ENCODE data around the gene SERF1A.
"Not testable (repeated sequence)": the region's sequence is repeated elsewhere in the genome, so short reads cannot be mapped to it uniquely, and the experiment has no call there.

SERF1A gene

GRCh38 chr5:70900533-70901271 lies at the start of gene SERF1A:
SERF1A (plus strand) TSS chr5:70900669; CDS start chr5:70900870, 201 bp downstream.
- DNase-seq, result not testable (repeated sequence)

- not testable (repeated sequence) for DNase-seq
Measured at GRCh38 chr5:70866778-70867177, 33.7 kb upstream of the SERF1A start.

GRCh38 chr5:70870626-70871025 lies 29.8 kb upstream of the SERF1A start:
- DNase-seq, result not testable (repeated sequence)

- DNase-seq, result not testable (repeated sequence)
Measured at GRCh38 chr5:70896076-70896475, 4.4 kb upstream of the SERF1A start.

- not testable (repeated sequence) for DNase-seq
Measured at GRCh38 chr5:70901272-70901571, 753 bp downstream of the SERF1A start.

- not testable (repeated sequence) for DNase-seq
Measured at GRCh38 chr5:70906624-70907023, 6.2 kb downstream of the SERF1A start.

GRCh38 chr5:70916829-70917228 lies 16.4 kb downstream of the SERF1A start:
- DNase-seq, result not testable (repeated sequence)

GRCh38 chr5:70925211-70925562 lies 24.7 kb downstream of the SERF1A start:
- not testable (repeated sequence) for DNase-seq

GRCh38 chr5:70931709-70932368 lies 31.4 kb downstream of the SERF1A start:
- DNase-seq, result not testable (repeated sequence)

- DNase-seq, result not testable (repeated sequence)
Measured at GRCh38 chr5:70932560-70932959, 32.1 kb downstream of the SERF1A start.

GRCh38 chr5:70953068-70953467 lies 52.6 kb downstream of the SERF1A start:
- not testable (repeated sequence) for DNase-seq

Measured in islet precursor cell (in vitro differentiated cells).